Stimulated activated CD4-positive, alpha-beta T cell treated with anti-CD3 and anti-CD28 coated beads, Interleukin-1b, Interleukin-23, amount 100 ng/mL, for 1 hour (primary cell): Measurements from ENCODE around the gene NTM.

Experiments
- DNase-seq, 2 donors: peaks; one replicate each; pipeline ENCODE4 v3.0.0-alpha.2; 2020; ENCODE audit warnings: low read depth in 2 of 2

NTM gene

DNA sequence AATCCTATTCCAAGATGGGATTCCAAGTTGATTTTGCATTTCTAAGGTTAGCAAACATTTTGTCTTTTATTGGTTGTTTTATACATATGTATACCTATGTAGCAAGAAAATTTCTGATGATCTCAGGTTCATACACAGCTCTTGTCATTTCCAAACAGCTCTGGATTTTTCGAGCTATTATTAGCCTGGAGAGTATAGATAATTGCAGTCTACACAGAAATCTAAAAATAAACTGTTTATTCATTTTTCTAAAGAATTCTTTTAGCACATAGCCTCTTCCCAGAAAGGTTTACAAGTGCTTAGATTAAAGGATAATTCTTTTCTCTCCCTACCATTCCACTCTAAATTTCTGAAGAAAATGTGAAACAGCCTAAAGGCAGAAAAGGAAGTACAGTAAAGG lies 705.0 kb downstream of the NTM start:
- no peak for DNase-seq

DNA sequence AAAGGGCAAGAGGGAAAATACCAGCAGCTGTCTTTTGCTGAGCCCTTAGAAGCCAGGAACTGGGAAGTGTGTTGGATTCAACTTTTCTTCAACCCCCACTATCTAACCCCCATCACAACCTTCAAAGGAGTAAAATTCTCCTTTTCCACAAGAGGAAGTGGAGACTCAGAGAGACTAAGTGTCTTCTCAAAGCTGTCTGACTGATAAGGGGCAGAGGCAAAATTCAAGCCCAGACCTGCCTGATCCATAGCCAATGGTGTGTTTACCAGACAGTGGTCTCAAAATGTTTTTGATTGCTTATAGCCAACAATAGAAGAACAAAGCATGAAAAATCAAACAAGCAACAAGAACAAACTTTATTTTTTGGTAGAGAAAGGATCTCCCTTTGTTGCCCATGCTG lies 707.0 kb downstream of the NTM start:
- no peak for DNase-seq

DNA sequence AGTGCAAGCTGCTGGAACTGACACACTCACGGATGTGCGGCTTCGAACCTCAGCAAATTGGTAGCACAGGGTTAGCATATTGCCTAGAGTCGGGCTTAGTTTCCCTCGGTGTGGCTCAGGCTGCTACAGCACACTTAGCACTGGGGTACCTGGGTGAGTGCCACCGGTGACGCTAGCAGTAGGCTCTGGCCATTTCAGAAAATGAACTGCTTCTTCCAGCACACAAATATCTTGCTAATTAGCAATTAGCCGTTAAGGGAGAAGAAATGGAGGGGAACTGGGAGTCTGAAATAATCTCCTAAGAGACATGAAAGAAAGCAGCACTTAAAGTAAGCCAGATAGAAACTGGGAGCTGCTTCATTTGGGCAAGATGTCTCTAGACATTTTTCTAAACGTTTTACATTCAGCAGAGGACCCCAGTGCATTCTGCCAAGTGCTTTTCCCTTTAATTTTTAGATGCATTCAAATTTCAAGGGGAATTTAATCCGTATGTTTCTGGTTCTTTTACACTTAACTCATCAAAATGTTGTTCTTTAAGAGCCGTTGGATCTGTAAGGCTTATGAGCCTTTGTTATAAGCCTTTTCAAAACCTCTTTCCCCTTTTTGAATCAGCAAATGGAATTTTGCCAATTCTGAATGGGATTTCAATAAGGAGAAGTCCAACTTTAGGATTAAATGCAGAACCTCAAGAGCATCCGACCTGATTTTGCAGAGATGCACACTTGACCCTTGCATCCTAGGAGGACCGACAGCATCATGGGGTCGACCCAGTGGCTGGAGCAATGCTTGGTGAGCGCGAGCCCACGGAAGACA lies 708.1 kb downstream of the NTM start:
- no peak for DNase-seq

DNA sequence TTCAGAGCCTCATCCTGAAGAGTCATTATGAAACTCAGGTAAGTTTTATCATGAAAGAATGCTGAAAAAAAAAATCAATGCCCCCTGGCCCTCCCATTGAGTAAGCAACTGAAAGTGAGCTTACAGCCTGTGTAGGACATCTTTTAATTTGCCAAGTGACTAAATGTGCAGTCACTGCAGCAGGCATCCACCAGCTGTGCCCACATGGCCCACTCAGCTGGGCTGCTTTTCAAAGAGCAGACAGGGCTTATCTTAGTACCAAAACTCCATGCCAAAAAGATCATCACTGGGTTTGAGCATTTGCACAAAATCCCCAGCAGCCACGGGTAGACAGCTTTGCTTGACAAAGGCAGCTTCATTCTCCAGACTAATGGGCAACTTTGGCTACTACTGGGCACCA lies 709.7 kb downstream of the NTM start:
- no peak for DNase-seq

DNA sequence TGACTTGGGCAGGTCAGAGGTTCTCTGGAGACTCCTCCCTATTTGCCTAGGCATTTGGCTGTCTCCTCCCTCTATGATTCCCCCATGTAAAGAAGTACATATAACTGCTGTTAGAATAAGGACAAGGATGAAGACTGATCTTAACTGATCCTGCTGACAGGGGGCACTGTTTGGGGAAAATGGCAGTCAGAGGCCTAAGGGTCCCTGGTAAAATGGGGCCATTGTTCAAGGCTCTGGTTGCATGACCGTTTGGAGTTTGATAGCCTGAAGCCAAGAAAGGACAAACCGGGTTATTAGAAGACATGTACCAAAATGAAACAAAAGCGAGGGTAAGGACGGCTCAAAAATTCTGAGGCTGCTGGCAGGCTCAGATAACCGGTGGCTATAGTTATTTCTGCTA lies 712.2 kb downstream of the NTM start:
- DNase-seq = no peak

DNA sequence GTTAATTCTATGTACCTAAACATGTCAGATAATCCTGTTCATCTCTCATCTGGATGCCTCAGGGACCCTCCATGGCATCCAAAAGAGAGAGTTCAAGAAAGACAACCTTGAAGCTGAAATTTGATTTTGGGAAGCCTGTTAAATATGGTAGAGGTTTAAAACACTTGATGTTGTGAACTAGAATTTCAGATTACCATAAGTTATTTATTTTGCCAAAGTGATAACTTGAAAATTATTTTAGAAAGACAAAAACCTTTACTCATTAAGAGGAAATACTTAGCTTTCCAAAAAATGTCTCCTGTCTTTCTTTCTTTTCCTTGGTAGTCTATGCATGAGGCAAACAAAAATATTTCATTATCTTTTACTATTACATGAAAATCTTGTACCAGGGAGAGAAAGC lies 714.0 kb downstream of the NTM start:
- no peak for DNase-seq

DNA sequence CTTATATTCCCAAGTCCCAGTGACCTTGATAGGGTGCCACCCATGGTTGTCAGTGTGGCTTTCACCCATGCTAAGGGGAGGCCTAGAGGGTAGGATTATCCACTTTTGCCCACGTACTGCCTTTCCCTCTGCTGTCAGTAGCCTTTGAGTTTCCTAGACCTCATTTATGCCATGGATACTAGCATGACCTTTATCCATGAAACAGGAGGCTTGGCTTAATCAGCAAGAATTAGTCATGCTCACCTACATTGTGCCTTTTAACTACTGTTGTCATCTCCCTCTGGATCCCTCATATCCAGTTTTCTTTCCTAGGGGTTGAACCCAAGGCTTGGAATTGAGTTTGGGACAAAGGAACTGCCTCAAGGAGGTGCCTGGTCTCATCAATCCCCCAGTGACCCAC lies 716.7 kb downstream of the NTM start:
- no peak for DNase-seq

DNA sequence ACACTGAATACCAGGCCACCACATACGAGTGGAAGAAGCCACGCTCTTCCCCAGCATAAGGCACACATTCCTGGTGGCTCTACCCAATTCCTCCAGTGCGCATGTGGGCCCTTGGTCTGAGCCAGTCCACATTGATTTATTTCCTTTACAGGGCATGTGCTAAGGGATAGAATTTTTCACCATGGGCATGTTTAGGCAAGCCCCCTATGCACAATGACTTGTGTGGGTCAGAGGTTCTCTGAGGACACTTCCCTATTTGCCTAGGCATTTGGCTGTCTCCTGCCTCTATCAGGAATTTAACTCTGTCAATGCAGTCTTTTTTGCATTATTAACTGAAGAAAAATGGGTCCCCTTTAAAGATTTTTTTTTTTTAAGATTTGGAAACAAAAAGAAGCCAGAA lies 718.1 kb downstream of the NTM start:
- DNase-seq = no peak

DNA sequence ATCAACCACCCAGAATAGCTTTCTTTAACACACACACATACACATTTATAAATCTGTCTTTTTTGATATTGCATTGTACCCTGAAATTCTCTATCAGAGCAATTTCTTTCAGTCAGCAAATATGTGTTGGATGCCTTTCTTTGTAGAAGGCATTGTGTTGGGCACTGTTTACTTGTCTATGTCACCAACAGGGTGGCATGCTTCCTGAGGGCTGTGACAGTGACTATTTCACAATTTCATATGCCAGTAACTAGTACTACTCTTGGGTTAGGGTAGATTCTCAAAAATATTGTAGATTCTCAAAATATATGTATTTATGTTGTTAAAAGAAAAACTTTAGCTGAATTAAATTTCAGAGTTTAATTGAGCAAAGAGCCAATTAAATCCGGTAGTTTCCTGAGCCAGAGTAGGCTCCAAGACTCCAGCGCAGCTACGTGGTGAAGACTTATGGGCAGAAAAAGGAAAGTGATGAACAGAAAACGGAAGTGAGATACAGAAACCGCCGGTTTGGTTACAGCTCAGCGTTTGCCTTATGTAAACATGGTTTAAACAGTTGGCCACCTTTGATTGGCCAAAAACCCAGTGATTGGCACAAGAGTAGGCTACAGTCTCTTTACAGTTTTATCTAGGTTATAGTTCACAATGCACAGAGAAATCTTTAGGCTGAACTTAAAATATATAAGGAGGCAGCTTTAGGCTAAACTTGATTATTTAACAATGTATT lies 723.3 kb downstream of the NTM start:
- DNase-seq = no peak

DNA sequence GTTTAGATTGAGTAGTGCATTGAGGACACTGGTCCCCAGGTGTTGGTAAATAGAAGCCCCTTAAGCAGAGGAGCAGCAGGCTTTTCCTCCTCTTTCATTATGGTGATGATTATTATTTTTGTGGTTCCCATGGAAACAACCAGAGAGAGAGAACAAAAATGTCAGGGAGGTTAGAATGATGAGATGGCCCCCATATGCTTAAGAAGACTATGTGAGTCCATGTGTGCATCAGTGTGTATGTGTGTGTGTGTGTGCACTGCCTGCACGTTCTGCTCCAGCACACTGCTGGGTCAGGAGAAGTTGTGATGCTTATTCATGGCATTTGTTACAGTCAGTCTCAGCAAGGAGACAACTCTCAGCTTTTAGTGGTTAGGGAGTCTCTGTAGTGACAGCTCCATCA lies 724.2 kb downstream of the NTM start:
- DNase-seq = no peak

DNA sequence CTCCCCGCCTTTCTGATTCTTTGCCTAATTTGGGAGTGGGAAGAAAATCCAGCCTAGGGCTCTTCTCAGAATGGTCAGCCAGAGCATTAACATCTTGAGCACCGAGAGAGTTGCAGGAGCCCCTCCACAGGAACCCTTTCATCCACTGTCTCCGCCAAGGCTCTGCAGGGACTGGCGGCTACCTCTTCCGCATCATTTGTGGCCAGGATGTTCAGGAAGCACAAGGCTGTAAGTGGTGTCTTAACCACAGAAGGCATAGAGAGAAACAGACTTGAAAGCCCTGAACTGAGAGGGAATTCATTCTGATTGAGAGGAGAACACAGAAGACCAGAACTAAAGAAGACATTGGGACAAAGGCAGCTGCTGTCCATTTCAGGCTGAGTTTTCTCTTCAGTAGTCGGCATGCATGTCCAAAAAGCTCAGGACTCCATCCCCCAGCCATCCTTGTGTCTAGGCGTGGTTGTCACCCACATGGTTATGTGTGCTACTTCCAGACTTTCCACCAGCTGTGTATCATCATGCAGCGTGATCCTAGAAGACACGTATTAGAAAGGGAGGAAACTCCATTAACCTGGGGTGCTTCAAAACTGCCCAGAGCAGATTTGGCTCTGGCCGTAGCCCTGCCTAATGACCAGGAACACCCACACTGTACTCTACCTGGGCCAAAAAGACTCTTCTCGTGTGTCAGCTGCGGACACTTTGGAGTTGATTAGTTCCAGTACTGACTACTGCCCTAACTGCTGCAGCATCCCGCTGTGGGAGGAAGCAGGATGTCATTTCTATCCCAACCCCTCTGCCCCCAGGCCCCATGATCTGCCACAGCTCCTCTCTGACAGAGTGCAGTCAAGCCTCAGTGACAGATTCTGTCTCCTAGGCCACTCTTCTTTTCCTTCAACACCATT lies 725.1 kb downstream of the NTM start:
- DNase-seq = no peak

DNA sequence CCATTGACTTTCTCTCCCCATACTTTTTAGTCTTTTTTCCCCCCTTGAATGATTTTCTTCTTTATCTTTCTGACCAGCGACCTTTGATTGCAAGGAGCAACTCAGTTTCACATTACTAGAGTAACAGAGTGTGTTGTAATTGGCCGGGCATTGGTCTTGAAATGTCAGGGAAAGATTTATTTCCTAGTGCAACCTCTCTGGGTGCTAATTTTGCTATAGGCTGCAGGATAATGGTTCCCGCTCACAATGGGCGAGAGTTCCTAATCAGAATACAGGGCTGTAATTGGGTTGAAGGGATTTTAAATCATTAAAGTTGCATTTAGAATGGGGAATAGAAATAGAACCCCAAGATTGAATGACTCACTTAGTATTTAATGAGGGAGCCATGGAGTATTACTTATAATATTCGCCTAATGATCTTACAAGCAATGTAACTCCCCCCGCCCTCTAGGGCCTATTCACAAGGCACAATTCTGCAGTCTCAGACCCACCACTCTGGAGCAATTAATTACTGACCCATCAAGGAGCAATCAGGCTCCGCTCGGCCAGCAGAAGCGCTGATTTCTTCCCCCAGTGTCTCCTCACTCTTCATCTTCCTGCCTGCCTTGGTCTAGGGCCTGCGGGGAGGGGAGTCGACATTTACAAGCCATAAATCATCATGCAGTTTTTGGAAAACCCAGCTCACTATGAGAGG lies 725.9 kb downstream of the NTM start:
- no peak for DNase-seq

DNA sequence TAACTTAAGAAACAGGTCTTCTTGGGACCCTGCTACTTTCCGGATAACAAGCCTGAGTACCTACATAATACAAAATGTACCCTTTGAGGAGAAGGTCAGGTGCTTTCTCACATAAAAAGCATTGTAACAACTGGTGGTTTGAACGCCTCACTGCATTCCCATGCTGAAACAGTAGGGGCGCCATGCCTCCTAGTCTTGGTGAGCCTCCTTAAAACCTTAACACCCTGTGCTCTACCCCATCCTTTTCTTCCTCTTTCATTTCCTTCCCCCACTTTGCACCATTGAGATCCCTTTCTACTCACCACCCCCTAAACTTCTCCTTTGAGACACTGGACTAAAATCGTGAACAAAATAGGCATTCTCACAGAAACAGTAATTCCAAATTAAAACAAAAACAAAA lies 729.3 kb downstream of the NTM start:
- DNase-seq = no peak

DNA sequence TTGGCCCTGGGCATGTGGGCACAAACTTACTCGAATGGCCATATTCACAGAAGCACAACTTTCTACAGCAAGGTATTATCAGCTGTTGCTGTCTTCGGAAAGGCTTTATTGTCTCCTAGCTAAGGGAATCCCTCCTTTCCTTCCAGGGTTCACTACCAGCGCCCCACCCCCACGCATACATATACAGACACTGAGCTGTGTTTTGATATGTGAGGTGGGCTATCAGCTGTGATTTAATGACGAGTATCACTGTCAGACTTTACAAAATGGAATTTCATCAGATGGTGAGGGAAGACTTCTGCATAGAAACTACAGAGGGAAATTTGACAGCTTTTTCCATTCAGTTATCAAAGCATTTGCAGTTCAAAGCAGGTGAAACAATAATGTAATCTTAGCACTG lies 730.2 kb downstream of the NTM start:
- no peak for DNase-seq

DNA sequence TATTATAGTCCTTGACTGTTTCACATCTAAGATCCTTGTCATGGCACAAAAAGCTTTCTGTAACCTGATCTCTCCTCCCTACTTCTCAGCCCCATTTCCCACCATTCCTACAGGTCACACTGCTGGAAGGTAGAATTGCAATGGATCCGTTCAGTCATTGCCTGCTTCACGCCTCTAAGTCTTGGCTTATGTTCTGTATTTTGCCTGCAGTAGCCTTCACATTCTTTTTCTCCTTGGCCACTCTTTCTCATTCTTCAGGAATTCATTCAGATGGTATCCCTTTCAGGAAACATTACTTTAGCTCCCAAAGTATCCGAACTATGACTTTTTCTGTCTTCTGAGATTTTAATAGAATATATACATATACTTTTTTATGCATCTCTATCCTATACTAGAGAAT lies 731.5 kb downstream of the NTM start:
- no peak for DNase-seq

DNA sequence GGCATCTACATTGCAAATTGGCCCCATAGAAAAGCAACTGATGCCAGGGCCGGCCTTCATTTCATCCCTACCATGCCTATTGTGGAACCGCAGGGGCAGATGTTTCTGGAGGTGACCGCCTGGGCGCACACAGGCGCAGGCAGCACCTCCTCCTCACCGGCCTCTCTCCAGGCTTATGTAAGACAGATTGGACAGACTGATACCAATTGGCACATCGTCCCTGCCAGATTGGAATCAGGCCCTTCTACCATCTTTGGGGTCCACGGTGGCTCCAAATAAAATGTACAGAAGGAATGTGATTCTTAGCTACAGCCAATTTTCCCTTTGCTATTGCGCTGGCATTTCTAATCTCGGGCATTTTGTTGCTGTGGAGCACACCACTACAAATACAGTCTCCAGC lies 732.6 kb downstream of the NTM start:
- DNase-seq = no peak

DNA sequence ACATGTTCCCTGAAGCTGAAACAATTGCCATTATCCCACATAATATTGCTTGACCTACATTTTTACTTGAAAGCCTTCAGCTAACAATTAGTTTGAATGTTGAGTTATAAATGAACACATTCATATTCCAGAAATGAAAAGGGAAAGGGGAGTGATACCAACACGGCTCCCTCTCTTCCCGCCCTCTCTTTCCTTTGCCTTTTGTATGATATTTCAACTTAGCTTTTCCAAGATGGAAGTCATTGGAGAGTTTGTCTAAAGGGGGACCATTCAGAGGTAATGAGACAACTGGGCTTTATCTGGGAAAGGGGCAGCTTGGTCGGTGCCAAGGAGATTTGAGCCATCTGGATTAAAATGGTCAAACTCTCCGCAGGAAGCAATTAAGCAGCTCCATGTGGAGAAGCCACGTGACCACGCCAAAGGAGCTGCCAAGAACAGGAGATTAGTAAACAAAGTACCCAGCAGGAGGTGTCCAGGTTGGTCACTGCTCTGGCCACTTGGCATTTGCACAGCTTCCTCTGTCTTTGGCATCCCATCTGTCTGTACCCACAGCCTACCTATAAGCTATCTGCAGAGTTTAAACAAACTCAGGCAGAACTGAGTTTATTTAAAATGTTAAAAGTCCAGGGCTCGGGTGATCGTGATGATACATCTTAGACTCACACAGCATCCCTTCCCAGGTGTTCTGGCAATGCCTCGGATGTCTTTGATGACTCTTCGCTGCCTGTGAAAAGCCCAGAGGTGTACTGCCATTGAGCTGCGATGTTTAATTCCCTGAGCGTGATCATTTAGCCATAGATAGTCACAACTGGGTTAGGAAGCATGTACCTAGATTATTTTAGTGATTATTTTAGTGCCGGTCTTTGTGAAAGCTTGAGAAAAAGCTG lies 735.9 kb downstream of the NTM start:
- no peak for DNase-seq

DNA sequence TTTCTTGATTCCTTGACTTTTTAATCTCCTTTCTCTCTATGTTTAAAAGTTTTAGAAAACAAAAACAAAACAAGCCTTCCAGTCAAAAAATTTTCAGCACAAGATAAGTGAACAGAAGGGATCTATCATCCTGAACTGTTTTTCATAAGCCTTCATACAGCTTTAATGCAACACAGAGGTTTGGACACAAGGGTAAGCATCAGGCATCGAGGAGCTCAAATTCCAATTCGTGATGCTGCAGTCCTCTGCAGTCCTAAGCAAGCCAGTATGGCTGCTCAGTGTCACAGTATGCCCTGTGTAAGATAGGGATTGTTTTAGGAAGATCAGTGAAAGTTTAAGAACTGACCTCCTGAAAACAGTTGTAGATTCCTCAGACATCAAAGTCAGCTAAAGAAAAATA lies 740.9 kb downstream of the NTM start:
- DNase-seq = no peak

DNA sequence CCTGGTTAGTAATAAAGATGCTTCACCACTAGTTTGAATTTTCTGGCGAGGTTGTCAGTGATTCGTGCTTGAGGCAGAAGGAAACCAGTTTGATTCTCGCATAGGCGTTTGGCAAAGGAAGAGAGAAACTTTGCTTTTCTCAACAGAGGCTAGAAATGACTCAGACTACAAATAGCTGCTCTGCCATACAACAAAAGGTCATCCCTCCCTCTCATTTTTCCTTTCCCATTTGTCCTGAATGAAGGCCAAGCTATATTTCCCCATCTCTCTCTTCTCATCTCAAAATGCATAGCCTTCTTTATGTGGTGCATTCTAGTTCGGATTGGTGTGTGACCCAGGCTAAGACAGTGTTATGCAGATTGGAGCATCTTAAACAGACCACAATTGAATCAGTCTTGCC lies 741.4 kb downstream of the NTM start:
- no peak for DNase-seq

DNA sequence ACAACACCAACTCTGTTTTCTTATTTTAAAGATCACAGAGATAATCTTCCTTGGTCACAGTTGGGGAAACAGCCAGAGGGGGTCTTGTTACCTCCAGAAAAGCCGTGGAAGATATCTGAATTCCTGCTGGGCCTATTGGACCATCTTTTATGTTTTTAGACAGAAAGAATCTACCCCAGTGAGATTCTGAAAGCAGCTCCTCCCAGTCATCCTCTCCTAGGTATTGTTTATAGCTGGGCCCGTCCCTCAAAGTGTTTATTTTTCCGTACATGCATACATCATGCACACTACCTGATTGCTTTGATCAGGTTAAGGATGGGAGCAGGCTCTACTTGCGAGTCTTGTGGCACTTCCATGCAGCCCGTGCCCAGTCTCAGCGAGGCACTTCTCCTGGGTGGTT lies 742.4 kb downstream of the NTM start:
- no peak for DNase-seq

DNA sequence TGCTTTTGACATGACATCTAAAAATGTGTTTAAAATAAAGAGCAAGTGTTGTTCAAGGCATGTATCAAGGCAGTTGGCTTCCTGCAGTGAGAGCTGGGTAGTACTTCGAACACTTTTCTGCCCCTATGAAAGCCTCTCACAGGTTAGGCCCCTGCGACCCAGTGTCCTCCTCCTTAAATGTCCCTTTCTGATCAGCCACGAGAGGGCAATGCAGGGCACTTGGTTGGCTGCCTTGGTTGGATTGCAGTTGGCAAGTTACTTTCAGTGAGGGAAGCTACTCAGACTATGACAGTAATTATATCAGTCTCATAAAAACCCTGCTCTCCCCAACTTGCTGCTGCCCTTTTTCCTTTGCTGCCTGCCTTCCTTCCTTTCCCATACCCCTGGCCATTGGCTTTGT lies 743.8 kb downstream of the NTM start:
- DNase-seq = no peak
